AG10803 (cell line): ENCODE results near the gene MGST1.
A peak's percentile ranks its signal among the peaks of the same experiment; 100 is the strongest.

Source experiments
- DNase-seq: peaks from one replicate; pipeline ENCODE4 v3.0.0; 2010; ENCODE audit warnings: low read depth
- H3K4me3 ChIP-seq: 2 replicates; pipeline ENCODE4 v1.5.1; 2011; ENCODE audit warnings: mild to moderate bottlenecking, low read length, control low read depth
- CTCF ChIP-seq: conservative IDR thresholded peaks from 2 replicates; pipeline ENCODE4 v1.5.1; 2011; ENCODE audit warnings: mild to moderate bottlenecking, low read length, control low read depth, inconsistent platforms

Gene MGST1

GRCh38 chr12:16347391-16348298, at the start of gene MGST1:
MGST1 (plus strand) TSS chr12:16347645; CDS start chr12:16354253, 6,608 bp downstream.
- H3K4me3 ChIP-seq = peak within 1 kb of the TSS; percentile 68
- TF ChIP-seq CTCF = no peak
- peak; percentile 55 for DNase-seq

DNA sequence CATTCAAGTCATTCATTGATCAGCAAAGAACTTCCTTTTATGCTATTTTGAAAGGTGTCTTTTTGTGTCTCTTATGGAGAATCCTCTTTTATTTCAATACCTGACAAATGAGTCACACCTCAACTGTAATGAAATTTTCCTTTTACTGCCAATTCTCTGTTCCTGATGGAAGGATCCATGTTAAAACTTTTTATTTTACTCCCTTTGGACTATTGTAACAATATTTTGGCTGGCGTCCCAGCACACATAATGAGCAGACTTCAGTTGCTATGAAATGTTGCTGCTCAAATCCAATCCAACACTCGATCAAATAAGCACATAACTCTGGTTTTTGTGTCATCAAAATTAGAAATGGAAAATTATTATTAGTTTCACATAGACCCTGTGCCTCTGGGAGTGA, 48.0 kb upstream of the MGST1 start:
- no peak for TF ChIP-seq CTCF
- no peak overlapping the region for H3K4me3 ChIP-seq
- no peak for DNase-seq

- H3K4me3 ChIP-seq = no peak overlapping the region
- peak; percentile 60 for DNase-seq
- TF ChIP-seq CTCF = no peak
Observed at GRCh38 chr12:16300122-16300521, 47.3 kb upstream of the MGST1 start.

DNA sequence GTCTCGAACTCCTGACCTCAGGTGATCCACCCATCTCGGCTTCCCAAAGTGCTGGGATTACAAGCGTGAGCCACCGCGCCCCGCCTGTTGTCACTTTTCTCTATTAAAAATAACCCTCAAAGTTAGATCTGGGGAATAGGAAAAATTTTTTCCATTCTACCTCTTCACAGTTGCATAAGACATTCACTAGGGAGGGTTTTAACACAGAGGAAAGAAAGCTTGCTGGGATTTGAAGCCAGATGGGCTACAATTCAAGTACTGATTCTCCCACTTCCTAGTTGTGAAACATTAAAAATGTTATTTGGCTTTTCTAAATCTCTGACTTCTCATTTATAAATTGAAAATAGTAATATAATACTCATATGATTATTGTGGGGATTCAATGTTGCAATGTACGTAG, 46.7 kb upstream of the MGST1 start:
- peak; percentile 56 for DNase-seq
- TF ChIP-seq CTCF = no peak
- no peak overlapping the region for H3K4me3 ChIP-seq

DNA sequence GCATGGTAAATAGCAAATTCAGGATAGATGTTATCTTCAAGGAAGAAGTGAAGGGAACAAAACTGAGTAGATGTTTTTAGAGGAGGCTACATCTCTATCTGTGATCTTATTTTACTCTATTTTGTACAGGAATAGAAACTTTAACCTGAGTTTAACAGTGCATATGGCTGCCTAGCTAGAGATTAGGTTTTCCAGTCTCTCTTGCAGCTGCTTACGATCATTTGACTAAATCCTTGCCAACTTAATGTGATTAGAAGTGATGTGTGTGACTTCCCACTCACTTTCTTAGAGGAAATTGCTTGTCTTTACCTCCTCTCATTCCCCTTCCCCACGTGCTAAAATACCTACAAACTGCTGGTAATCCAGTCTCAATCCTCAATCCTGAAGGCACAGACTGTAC, 43.5 kb upstream of the MGST1 start:
- H3K4me3 ChIP-seq = no peak overlapping the region
- no peak for DNase-seq
- no peak for TF ChIP-seq CTCF

GRCh38 chr12:16307856-16308475, 39.5 kb upstream of the MGST1 start:
- TF ChIP-seq CTCF = no peak
- no peak for DNase-seq
- H3K4me3 ChIP-seq = no peak overlapping the region

DNA sequence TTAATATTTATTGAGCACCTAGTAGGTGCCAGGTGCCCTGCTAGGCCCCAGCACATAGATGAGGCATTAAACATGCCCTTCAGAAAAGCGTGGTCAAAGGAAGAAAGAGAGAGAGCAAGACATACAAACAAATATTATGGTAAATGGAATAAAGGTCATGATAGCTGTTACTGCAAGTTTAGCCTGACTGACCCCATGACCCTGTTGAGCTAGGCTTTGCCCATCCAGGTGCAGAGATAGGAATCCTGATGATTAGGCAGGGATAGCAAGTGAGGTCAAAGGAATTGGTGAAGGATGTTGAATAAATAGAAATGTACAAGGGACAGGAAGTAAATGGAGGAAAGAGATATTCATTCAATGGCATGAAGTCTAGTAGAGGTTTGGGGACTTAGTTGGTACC, 36.5 kb upstream of the MGST1 start:
- H3K4me3 ChIP-seq = no peak overlapping the region
- no peak for DNase-seq
- TF ChIP-seq CTCF = no peak
